Activated T-helper 1 cell treated with anti-CD3 and anti-CD28 coated beads, Interleukin-2, amount 50 U/mL, for 16 hours (primary cell): ENCODE data around the gene ZSWIM3.

Experiments used
- DNase-seq, 2 donors: peaks; one replicate each; pipeline ENCODE4 v3.0.0-alpha.2; 2020; ENCODE audit warnings: low read depth in 1 of 2, low spot score in 1 of 2

Gene ZSWIM3

DNA sequence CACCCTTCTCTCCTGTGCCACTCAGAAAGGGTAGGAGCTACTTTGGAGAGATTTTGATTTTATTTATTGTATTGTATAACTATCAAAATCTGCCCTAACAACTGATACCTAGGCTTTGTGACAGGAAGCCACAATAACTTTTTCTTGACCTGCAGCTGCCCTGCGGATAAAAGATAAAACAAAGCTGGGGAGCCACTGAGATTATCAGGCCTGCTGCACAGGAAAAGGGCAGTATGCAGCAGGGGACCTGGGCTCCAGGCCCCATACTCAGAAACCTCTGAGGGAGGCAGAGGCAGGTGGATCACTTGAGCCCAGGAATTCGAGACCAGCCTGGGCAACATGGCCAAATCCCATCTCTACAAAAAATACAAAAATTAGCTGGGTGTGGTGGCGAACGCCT, 24.8 kb upstream of the ZSWIM3 start:
- DNase-seq = no peak

DNA sequence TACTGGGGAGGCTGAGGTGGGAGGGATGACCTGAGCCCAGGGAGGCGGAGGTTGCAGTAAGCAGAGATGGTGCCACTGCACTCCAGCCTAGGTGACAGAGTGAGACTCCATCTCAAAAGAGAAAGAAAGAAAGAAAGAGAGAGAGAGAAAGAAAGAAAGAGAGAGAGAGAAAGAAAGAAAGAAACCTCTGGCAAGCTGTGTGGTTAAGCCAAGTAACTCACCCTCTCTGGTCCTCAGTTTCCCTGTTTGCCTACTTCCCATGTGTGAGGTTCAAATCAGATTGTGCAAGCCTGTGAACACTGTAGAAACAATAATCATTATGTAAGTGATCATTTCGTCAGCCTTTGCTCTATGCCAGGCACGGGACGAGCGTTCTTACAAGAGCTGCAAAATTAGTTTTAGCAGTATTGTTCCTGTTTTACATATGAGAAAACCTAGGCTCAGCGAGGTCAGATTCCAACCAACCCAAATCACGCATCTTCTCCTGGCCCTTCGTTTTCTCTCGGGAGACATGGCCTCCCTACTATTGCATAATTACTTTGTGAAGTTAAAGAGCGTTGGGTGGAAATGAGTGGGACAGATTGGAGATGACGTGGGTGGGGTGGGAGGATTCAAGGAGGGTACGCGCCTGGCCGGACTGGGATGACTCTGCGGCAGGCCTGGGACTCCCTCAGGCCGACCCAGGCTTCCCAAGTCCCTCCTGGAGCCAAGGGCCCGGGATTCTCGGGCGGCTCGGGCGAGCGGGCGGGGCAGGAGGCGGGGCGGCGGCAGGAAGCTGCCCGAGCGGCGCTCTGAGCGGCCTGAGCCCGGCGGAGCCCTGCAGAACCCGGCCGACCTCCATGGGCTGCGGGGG, 24.2 kb upstream of the ZSWIM3 start, which contains the start of gene SNX21:
SNX21 (plus strand) TSS at position 770 of the 853 bp plus-strand sequence. CDS start 121 bp downstream, outside the sequence.
- no peak for DNase-seq

DNA sequence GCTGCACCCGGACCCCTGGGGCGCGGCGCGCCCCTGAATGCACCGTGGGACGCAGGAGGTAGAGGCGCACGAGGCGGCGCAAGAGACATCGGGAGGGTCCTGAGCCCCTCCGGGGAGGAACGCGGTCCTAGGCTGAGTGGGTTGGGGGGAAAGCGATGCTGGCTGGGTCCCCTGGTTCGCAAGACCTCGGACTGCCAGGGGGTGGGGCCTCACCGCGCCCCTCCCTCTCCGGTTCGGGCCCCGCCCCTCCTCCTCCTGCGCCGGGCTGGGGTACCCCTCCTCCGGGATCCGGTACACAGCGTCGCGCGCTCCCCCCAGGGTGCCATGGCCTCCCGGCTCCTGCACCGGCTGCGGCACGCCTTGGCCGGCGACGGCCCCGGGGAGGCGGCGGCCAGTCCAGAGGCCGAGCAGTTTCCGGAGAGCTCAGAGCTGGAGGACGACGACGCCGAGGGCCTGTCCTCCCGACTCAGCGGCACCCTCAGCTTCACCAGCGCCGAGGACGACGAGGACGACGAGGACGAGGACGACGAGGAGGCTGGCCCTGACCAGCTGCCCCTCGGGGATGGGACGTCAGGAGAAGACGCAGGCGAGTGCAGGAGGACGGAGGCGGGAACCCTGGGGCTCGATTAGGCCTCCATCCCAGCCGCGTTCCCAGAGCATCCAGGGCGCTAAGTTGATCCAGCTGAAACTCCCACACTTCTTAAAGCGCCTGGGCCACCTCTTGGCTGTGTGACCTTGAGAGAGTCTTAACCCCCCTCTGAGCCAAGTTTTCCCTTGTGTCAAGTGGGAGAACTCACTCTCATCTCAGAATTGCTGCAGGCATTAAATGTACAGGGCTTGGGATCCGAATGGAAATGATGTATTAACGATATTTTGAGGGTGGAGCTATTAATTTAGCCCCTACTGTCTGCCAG, 23.3 kb upstream of the ZSWIM3 start:
- peak in 1 of 2 donors; percentile 25 for DNase-seq

DNA sequence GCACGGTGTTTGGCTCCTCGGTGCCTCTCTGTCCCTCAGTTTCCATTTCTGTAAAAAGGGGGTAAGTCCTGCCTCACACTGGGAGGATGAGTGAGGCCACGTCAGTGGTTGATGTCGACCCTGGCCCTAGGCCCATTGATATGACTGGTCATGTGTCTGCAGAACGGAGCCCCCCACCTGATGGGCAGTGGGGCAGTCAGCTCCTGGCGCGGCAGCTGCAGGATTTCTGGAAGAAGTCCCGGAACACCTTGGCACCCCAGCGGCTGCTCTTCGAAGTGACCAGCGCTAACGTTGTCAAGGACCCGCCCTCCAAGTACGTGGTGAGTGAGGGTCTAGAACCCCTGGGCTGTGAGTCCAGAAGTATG, 22.6 kb upstream of the ZSWIM3 start:
- no peak for DNase-seq

DNA sequence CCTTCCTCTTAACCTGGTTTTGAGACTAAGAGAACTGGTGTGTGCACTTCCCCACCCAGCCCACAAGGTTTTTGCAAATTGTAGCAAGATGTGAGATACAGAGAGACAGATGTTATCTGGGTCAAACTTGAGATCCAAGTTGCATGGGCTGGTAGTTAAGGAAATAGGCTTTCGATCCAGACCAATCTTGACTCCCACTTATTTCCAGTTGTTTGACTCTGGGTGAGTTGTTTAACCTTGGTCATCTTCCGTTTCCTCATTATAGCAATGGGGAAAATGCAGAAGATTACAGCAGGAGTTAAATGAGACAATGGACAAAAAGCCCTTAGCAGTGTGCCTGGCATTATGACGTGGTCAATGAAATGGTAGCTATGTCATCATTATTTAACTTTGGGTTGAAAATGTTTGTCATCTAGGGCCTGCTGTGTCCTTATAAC, 22.1 kb upstream of the ZSWIM3 start:
- no peak for DNase-seq

DNA sequence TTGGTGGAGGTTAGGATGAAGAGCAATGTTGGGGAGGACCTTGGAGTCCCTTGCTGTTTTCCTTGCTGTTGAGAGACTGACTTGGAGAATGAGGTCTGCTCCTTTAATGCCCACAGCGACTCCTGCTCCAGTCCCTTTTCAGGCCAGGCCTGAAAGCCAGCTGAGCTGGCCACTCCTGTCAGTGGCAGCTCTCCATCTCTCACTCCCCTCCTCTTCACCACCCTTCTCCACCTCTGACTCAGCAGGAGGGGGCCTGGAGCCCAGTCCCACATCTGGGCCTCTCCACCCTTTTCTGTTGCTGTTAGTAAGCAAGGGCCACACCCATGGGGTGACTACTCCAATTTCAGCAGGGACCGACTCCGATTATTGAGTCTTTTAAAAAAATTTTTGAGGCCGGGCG, 21.6 kb upstream of the ZSWIM3 start:
- no peak for DNase-seq

DNA sequence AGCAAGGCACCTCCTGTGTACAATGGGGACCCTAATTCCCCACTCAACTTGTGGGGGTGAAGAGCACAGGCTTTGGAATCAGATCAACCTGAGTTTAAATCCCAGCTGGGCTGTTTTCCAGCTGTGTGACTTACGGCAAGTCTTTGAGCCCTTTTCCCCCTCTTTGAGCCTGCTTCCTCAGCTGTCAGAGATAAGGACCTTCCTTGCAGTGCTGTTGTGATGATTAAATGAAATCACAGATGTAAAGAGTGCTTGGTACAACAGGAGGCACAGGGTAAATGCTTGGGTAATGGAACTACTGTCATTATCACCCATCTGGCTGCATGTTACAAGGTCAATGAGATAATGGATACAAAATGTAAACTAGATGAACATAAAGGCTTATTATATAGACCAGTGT, 20.6 kb upstream of the ZSWIM3 start:
- DNase-seq = no peak

DNA sequence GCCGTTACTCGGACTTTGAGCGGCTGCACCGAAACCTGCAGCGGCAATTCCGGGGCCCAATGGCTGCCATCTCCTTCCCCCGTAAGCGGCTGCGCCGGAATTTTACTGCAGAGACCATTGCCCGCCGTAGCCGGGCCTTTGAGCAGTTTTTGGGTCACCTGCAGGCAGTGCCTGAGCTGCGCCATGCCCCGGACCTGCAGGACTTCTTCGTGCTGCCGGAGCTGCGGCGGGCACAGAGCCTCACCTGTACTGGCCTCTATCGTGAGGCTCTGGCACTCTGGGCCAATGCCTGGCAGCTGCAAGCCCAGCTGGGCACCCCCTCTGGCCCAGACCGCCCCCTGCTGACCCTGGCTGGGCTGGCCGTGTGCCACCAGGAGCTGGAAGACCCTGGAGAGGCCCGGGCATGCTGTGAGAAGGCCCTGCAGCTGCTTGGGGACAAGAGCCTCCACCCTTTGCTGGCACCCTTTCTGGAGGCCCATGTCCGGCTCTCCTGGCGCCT, 16.7 kb upstream of the ZSWIM3 start:
- no peak for DNase-seq

DNA sequence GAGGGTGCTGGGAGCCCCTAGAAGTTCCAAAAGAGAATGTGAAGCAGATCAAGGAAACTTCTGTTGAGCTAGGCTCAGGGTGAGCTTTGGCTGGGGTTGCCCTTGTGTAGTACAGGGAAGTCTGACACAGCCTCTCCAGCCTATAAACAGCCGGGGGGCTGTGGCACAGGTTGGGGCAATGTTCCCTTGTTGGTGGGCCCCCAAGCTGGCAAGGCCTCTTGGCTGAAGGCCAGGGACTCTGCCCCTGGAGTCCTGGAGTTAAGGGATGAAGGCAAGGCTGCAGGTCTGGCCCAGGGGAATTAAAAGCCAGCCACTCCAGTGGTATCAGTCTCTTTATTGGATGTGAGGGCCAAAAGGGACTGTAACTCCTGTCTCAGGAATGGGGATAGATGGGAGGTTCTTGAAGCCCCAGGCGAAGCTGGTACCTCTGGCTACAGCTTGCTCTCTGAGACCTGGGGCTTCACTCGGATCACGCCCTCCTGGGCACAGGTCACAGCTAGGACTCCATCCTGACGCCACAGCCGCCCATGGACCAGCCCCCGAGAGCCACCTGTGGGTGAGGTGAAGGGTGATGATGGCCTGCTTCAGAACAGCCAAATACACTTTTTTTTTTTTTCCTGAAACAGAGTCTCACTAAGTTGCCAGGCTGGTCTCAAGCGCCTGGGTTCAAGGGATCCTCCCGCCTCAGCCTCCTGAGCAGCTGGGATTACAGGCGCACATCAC, 15.8 kb upstream of the ZSWIM3 start:
- DNase-seq = no peak

DNA sequence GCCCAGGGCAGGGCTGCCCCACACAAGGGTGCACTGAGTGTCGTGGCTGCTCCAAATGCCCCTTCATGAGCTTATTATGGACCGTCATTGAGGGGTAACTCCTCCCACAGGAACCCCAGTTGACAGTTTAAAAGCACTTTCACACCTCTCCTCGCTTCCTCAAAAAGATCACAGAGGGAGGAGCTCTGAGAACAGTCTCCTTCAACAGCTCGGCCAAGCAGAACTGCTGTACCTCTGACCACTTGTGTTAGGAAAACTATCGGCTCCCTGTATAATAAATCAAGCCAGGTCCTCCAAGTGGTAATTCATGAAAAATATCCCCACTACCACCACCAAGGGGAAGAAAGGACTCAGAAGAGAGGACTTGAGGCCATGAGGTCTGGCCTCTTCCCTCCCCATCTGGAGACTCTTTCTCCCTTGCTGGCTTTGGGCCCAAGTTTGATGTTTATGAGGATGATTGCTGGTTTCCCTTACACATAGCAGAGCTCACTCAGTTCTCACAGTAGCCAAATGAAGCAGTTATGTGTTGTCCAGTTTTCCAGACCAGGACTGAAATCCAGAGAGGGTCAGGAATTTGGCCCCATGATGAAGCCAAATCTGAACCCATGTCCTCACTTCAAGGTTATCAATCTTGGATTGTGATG, 15.1 kb upstream of the ZSWIM3 start:
- DNase-seq = no peak

DNA sequence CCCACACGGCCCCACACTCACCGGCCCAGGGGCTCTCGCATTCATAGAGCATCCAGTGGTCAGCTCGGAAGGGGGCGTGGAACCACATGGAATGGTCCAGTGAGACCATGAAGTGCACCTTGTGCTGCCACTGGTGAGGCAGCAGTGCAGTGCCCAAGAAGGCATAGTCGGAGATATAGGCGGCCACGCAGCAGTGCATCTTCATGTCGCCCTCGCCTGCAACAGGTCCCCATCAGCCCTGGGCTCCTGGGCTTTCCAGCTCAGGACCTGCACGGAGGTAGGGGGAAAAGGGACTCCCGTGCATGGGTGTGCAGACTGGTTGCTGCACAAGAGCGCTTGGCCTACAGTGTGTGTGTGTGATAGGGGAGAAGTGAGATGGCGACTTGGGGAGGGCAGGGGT, 13.9 kb upstream of the ZSWIM3 start:
- DNase-seq = no peak

DNA sequence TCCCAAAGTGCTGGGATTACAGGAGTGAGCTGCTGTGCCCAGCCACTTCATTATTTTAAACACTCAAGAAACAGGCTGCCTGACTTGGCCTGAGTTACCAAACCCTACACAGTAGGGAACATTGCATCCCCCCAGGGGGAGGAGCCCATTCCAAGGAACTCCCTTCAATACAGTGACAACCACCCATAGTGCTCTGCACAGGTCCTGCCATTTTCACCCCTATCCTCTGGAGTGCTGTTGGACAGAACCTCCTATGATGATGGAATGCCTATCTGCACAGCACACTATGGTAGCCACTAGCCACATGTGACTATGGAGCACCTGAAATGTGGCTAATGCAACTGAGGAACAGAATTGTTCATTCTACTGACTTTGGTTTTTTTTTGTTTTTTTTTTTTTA, 12.0 kb upstream of the ZSWIM3 start:
- no peak for DNase-seq

DNA sequence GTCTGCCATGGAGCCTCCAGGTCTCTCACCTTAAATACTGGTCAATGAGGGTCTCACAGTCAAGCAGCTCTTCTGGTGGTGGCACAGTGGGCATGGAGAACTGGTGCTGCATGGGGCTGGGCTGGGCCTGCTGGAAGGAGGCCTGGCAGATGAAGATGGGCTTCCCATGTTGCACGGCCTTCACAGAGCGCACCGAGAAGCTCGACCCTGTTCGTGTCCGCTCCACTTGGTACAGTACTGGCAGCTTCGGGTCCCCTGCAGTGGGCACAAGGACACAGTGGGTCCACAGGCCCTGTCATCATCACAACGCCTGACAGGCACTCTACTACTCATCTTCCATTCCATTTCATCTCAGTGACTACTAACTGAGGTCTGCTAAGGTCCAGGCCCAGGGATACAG, 9.0 kb upstream of the ZSWIM3 start:
- no peak for DNase-seq

DNA sequence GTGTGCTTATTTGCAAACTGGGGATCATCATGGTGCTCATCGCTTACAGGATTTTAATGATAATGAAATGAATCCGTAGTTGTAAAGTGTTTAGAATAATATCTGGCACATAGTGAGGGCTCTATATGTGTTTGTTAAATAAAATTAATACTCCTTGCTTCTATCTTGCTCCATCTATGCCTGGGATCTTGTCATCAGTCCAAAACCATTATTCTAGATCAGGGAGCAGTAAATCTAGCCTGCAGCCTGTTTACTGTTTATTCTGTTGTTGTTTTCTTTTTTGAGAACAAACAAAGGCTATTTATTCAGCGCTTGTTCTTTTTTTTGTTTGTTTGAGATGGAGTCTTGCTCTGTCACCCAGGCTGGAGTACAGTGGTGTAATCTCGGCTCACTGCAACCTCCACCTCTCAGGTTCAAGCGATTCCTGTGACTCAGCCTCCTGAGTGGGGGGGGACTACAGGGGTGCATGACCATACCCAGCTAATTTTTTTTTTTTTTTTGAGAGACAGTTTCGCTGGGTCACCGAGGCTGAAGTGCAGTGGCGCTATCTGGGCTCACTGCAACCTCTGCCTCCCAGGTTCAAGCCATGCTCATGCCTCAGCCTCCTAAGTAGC, 8.3 kb upstream of the ZSWIM3 start:
- DNase-seq = no peak

DNA sequence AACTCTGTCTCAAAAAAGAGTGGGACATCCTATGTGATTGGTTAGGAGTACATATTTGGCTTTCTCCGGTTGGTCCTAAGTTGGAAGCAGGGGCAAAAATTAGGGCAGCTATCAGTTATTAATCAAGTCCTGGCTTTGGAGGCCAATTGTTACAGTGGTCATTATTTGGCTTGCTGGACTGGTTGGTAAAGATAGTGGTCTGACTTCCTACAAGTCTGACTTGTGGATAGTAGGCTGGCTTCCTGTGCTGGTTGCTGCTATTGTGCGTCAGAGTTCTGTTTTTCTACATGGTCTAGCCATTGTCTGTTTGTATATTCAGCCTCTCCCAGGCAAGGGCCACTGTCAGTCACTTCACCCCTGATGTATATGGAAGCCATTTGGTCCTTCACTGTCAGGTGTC, 7.2 kb upstream of the ZSWIM3 start:
- no peak for DNase-seq

DNA sequence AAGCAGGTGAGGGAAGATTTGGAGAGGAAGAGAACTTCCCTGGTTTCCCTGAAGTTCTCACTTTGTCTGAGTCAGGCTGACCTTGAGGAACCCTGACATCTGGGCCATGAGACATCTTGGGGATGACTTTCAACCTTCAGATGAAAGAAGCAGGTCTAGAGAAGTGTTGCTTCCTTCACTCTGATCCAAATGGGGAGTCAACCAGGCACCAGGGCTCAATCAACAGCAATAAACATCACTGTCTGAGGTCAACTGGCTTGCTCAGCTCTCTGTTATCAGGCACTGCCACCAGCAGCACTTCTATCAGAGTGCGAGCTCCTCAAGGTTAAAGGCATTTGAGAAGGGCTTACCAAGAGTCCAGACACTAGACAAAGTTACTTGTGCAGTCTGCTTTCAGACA, 6.5 kb upstream of the ZSWIM3 start:
- DNase-seq = no peak

DNA sequence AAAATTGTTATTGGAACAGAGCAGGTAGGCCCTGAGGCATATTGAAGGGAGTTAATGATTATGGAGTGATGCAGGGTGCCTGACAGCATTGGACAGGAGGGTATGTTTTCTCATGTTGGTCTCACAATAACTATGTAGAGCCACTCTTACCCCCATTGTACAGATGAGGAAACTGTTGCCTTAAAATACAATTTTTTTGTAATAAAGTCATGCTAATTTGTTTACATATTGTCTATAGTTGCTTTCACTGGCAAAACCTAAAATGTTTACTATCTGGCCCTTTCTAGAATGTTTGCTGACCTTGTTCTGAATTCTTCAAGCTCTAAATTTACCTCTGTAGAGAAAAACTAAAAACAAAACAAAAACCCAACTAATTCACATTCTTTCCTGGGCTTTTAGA, 5.9 kb upstream of the ZSWIM3 start:
- DNase-seq = no peak

DNA sequence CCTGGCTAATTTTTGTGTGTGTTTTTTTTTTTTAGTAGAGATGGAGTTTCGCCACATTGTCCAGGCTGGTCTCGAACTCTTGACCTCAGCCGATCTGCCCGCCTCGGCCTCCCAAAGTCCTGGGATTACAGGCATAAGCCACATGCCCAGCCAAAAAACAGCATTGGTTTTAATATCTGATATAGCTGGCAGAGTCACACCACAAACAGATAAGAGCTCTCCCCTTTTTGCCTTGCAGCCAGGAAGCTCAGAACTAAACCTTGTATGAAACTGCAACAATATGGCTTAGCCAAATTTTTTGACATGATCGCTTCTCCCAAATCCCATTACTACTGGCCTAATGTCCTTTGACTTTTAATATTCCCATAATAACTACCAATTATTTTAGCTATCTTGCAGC, 5.1 kb upstream of the ZSWIM3 start:
- no peak for DNase-seq

DNA sequence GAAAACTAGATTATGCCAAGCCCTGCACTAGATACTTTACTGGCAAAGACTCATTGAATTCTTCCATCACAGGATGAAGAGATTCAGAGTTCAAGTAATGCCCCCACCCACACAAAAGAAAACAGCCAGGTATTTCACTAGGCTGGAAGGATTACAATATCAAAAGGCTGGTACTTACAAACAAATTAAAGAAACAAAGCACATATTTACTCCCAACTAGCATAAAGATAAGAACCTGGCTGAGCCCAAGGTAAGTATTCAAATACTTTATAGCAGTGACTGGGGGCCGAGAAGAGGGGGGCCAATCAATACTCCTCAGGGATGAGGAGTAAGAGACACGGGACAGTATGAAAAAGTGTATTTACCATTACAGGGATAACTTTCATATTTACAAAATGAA, 3.9 kb upstream of the ZSWIM3 start:
- no peak for DNase-seq

DNA sequence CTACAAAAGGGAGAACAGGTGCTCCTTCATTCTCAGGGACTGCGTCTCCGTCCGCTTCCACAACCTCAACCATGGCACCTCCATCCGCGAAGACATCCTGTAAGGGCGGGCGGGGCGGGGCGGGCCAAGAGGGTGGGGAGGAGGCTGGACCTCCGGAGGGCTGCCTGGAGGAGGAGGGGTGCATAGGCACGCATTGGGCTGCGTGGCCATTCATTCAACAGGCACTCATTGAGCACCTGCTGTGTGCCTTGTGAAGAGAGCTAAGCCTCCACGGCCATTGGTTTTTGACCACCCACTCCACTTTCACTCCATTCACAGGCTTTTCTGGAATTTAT, 435 bp downstream of the ZSWIM3 start:
- peak in 1 of 2 donors; percentile 15 for DNase-seq

DNA sequence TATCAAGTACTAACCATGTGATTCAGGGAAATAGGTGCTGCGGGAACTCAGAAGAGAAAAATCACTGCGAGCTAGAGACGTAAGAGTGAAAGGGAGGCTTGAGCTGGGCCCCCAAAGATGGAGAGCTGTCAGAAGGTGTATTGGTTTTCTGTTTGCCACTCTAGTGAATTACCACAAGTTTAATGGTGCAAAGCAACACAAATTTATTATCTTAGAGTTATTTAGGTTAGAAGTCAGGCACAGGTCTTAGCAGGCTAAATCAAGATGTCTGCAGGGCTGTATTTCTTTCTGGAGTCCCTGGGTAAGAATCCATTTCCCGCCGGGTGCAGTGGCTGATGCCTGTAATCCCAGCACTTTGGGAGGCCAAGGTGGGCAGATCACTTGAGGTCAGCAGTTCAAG, 2.5 kb downstream of the ZSWIM3 start:
- no peak for DNase-seq
